ENCODE measurements around the gene PTPRE.

- no peak for TF ChIP-seq POLR2A (IDR thresholded peaks at IDR 0.05; ENCODE audit: low read length)
- TF ChIP-seq GATA1 (IDR thresholded peaks at IDR 0.05; ENCODE audit: low read depth, low read length): no peak
Observed at GRCh38 chr10:128080641-128081040, 173.7 kb downstream of the PTPRE start.

Data from erythroblast (primary cell).